SK-N-SH treated with all-trans-retinoic acid at 6 μM for 48 hours (cell line): ENCODE data around the gene PLEKHM3.

Experiments
- ATAC-seq: fragments of 200-7000 bp; cut with Tn5 transposase; 3 replicates; pipeline ENCODE4 v1.9.1; 2020; ENCODE audit warnings: mild to moderate bottlenecking, moderate library complexity
- ARNTL ChIP-seq: fragments of 450-650 bp; formaldehyde crosslinking; IDR thresholded peaks from 2 replicates; pipeline ENCODE4 v1.5.0; 2020; ENCODE audit warnings: low read depth, mild to moderate bottlenecking, moderate library complexity, borderline replicate concordance
- BACH2 ChIP-seq: fragments of 250-450 bp; sonication (Bioruptor Pico); IDR thresholded peaks from 2 replicates; pipeline ENCODE4 v1.9.0; 2021; ENCODE audit warnings: mild to moderate bottlenecking, borderline replicate concordance
- CSDC2 ChIP-seq: fragments of 250-450 bp; sonication (Bioruptor Pico); IDR thresholded peaks from 2 replicates; pipeline ENCODE4 v1.5.0; 2020; ENCODE audit warnings: mild to moderate bottlenecking, moderate library complexity
- GLIS3 ChIP-seq: fragments of 250-450 bp; sonication (Bioruptor Pico); IDR thresholded peaks from 2 replicates; pipeline ENCODE4 v1.5.0; 2020; ENCODE audit warnings: mild to moderate bottlenecking, moderate library complexity
- ISL1 ChIP-seq: fragments of 250-450 bp; sonication (Bioruptor Pico); IDR thresholded peaks from 2 replicates; pipeline ENCODE4 v2.1.2; 2022; ENCODE audit warnings: mild to moderate bottlenecking, moderate library complexity
- OSR1 ChIP-seq: fragments of 250-450 bp; sonication (Bioruptor Pico); IDR thresholded peaks from 2 replicates; pipeline ENCODE4 v1.8.0; 2022; ENCODE audit warnings: moderate library complexity, mild to moderate bottlenecking, inconsistent platforms
- PPARA ChIP-seq: fragments of 250-450 bp; sonication (Bioruptor Pico); IDR thresholded peaks from 2 replicates; pipeline ENCODE4 v1.5.0; 2020; ENCODE audit warnings: mild to moderate bottlenecking, borderline replicate concordance
- RARB ChIP-seq: fragments of 250-450 bp; sonication (Bioruptor Pico); IDR thresholded peaks from 2 replicates; pipeline ENCODE4 v1.8.0; 2021; ENCODE audit warnings: mild to moderate bottlenecking, moderate library complexity
- SNAI2 ChIP-seq: fragments of 250-450 bp; sonication (Bioruptor Pico); IDR thresholded peaks from 2 replicates; pipeline ENCODE4 v1.5.0; 2020; ENCODE audit warnings: mild to moderate bottlenecking, moderate library complexity
- TCF4 ChIP-seq: fragments of 250-450 bp; sonication (Bioruptor Pico); IDR thresholded peaks from 2 replicates; pipeline ENCODE4 v1.8.0; 2021; ENCODE audit warnings: mild to moderate bottlenecking, moderate library complexity, borderline replicate concordance
- TOX ChIP-seq: fragments of 250-450 bp; sonication (Bioruptor Pico); IDR thresholded peaks from 2 replicates; pipeline ENCODE4 v1.8.0; 2021; ENCODE audit warnings: mild to moderate bottlenecking, moderate library complexity, borderline replicate concordance
- ZC3H10 ChIP-seq: fragments of 250-450 bp; sonication (Bioruptor Pico); IDR thresholded peaks from 2 replicates; pipeline ENCODE4 v1.5.1; 2021; ENCODE audit warnings: mild to moderate bottlenecking, moderate library complexity
- ZFP3 ChIP-seq: fragments of 250-450 bp; sonication (Bioruptor Pico); IDR thresholded peaks from 2 replicates; pipeline ENCODE4 v1.5.0; 2020; ENCODE audit warnings: mild to moderate bottlenecking, moderate library complexity
- ZFP30 ChIP-seq: fragments of 450-650 bp; formaldehyde crosslinking; IDR thresholded peaks from 2 replicates; pipeline ENCODE4 v1.5.0; 2022; ENCODE audit warnings: mild to moderate bottlenecking, moderate library complexity
- ZNF565 ChIP-seq: fragments of 450-650 bp; formaldehyde crosslinking; conservative IDR thresholded peaks from 2 replicates; pipeline ENCODE4 v1.5.0; 2020; ENCODE audit warnings: low read depth, mild to moderate bottlenecking, moderate library complexity
- ZNF70 ChIP-seq: fragments of 450-650 bp; formaldehyde crosslinking; IDR thresholded peaks from 2 replicates; pipeline ENCODE4 v1.5.0; 2020; ENCODE audit warnings: mild to moderate bottlenecking, moderate library complexity
- ZNF8 ChIP-seq: fragments of 450-650 bp; formaldehyde crosslinking; IDR thresholded peaks from 2 replicates; pipeline ENCODE4 v1.5.0; 2020; ENCODE audit warnings: mild to moderate bottlenecking, moderate library complexity
- TF ChIP-seq, protein P1 (sequence below): fragments of 250-450 bp; sonication (Bioruptor Pico); IDR thresholded peaks from 2 replicates; pipeline ENCODE4 v1.5.0; 2020; ENCODE audit warnings: mild to moderate bottlenecking, moderate library complexity
- TF ChIP-seq, protein P2 (sequence below): fragments of 250-450 bp; sonication (Bioruptor Pico); IDR thresholded peaks from 2 replicates; pipeline ENCODE4 v1.8.0; 2021; ENCODE audit warnings: low read depth, mild to moderate bottlenecking, moderate library complexity, borderline replicate concordance
- TF ChIP-seq, protein P3 (sequence below): fragments of 250-450 bp; sonication (Bioruptor Pico); IDR thresholded peaks from 2 replicates; pipeline ENCODE4 v1.5.1; 2020; ENCODE audit warnings: low read depth, mild to moderate bottlenecking, moderate library complexity

Gene PLEKHM3

DNA sequence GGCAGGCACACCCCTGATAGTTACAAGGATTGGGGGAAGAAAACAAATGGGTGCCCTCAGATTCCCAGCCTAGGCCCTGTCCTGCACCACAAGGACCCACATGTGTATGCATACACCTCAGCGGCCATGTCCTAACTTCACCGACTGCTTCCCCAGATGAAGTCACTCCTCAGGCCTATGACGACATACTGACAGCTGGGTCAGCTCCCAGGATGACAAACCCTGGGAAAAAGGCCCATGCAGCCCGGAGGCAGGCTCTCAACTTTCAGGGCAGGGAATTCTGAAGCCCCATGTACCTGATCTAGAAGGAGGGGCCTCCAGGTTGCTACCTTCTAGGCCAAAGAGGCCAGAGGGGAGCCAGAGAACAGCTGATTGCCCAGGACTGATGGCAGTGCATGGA, 11.0 kb upstream of the PLEKHM3 start:
- no peak for ATAC-seq
- TF ChIP-seq ARNTL (no peak), SNAI2 (CRISPR knock-in tag) (no peak), PPARA (CRISPR knock-in tag) (no peak), ZC3H10 (no peak), ZFP3 (CRISPR knock-in tag) (no peak), ZNF8 (CRISPR knock-in tag) (no peak)
- TF ChIP-seq, protein P1, sequence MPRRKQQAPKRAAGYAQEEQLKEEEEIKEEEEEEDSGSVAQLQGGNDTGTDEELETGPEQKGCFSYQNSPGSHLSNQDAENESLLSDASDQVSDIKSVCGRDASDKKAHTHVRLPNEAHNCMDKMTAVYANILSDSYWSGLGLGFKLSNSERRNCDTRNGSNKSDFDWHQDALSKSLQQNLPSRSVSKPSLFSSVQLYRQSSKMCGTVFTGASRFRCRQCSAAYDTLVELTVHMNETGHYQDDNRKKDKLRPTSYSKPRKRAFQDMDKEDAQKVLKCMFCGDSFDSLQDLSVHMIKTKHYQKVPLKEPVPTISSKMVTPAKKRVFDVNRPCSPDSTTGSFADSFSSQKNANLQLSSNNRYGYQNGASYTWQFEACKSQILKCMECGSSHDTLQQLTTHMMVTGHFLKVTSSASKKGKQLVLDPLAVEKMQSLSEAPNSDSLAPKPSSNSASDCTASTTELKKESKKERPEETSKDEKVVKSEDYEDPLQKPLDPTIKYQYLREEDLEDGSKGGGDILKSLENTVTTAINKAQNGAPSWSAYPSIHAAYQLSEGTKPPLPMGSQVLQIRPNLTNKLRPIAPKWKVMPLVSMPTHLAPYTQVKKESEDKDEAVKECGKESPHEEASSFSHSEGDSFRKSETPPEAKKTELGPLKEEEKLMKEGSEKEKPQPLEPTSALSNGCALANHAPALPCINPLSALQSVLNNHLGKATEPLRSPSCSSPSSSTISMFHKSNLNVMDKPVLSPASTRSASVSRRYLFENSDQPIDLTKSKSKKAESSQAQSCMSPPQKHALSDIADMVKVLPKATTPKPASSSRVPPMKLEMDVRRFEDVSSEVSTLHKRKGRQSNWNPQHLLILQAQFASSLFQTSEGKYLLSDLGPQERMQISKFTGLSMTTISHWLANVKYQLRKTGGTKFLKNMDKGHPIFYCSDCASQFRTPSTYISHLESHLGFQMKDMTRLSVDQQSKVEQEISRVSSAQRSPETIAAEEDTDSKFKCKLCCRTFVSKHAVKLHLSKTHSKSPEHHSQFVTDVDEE (CRISPR knock-in tag), result no peak

DNA sequence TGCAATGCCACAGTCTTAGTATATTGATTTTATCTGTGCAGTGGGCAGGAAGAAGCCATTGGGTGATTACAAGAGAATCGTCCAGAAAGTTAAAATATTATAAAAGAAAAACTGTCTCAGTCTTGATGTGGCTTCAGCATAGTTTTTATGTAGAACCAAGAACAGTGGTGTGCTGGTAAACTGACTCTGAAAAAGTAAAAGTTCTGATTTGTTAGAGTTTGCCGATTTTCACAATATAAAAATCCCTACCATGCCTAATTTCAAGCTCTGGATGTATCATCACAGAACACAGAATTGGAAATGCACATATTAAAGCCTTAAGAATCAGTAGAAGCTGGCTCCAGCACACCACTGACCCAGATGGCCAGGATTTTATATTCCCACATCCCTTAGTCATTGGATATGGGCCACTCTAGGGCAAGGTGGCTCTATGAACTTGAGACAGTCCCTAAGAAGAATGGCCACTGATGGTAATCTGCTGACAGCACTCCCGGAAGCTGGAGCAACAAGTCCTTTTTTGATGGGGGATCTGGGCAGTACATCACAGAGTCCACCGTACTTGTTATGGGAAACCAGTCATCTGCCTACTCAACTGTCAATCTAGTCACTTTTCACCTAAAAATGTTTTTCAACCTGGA, 9.3 kb upstream of the PLEKHM3 start:
- no peak for ATAC-seq
- TF ChIP-seq, protein P2, sequence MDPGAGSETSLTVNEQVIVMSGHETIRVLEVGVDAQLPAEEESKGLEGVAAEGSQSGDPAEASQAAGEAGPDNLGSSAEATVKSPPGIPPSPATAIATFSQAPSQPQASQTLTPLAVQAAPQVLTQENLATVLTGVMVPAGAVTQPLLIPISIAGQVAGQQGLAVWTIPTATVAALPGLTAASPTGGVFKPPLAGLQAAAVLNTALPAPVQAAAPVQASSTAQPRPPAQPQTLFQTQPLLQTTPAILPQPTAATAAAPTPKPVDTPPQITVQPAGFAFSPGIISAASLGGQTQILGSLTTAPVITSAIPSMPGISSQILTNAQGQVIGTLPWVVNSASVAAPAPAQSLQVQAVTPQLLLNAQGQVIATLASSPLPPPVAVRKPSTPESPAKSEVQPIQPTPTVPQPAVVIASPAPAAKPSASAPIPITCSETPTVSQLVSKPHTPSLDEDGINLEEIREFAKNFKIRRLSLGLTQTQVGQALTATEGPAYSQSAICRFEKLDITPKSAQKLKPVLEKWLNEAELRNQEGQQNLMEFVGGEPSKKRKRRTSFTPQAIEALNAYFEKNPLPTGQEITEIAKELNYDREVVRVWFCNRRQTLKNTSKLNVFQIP (CRISPR knock-in tag), result no peak
- TF ChIP-seq OSR1 (CRISPR knock-in tag) (no peak), CSDC2 (CRISPR knock-in tag) (no peak), RARB (CRISPR knock-in tag) (no peak), TOX (CRISPR knock-in tag) (no peak), TCF4 (CRISPR knock-in tag) (no peak), BACH2 (no peak), ZFP30 (CRISPR knock-in tag) (no peak), ZC3H10 (no peak)
- TF ChIP-seq, protein P1 (CRISPR knock-in tag), result no peak
- TF ChIP-seq, protein P3, sequence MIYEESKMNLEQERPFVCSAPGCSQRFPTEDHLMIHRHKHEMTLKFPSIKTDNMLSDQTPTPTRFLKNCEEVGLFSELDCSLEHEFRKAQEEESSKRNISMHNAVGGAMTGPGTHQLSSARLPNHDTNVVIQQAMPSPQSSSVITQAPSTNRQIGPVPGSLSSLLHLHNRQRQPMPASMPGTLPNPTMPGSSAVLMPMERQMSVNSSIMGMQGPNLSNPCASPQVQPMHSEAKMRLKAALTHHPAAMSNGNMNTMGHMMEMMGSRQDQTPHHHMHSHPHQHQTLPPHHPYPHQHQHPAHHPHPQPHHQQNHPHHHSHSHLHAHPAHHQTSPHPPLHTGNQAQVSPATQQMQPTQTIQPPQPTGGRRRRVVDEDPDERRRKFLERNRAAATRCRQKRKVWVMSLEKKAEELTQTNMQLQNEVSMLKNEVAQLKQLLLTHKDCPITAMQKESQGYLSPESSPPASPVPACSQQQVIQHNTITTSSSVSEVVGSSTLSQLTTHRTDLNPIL (CRISPR knock-in tag), result no peak

DNA sequence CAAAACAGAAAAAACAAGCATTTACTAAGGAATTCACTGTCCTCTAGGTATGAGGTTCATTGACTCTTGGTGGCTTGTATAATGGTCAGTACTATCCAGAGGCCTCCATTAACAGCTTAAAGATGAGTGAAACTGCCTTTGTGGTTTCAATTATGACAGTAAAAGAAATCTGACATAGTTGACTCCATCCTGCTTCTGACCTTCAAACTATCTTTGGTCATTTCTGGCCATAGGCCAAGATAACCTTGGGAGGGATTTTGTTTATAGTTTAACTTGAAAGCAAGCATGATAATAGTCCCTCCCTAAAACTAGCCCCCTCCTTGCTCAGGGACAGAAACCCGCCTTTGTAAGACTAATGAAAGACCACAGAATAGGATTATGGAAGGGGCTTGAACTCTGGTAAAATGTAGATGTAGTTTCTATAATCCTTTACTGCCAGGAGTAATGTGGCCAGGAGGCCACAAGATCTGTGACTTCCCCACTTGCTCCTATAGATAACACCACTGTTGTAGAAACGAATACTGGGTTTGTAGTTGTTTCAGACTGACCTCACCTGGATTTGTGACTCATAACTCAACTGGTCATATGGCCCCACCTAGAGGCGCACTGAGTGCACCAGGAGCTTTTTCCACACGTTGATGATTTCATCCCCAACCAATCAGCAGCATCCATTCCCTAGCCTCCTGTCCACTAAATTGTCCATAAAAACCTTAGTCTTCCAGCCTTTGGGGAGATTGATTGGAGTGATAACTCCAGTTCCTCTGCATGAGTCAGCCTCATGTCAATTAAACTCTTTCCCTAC, 8.6 kb upstream of the PLEKHM3 start:
- peak; percentile 53; the same call in 2 of the 3 replicates for ATAC-seq

DNA sequence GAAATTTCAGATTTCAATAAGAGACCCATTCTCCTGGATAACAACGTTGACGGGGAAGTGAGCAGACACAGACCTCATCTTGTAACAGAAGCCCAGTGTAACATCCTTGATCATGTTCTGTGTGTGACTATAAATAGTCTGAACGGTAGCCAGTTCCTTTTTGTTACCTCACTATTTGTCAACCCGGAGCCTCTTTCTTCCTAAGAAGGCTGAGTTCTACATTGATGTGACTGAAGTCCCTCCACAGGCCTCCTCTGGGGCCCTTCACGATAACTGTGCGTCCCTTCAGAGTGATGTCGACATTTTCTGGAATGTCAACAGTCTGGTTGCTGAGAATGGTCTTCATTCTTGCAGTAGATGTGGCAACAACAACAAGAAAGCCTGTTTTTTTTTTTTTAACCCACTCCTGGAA, 6.3 kb upstream of the PLEKHM3 start:
- no peak for ATAC-seq
- TF ChIP-seq ZNF70 (CRISPR knock-in tag) (no peak), ZNF8 (CRISPR knock-in tag) (no peak), ZC3H10 (no peak), GLIS3 (CRISPR knock-in tag) (no peak), ZNF565 (CRISPR knock-in tag) (no peak), CSDC2 (CRISPR knock-in tag) (no peak), ISL1 (no peak), ARNTL (no peak)
- TF ChIP-seq, protein P1 (CRISPR knock-in tag), result no peak
- TF ChIP-seq, protein P3 (CRISPR knock-in tag), result no peak

More for the DNA sequence above, 8.6 kb upstream of the PLEKHM3 start:
- TF ChIP-seq GLIS3 (CRISPR knock-in tag), result no peak
